Stomach (tissue), 9 donors: ENCODE data around the gene ZFP64. TPM values are rescaled to one million over a fixed set of nuclear protein-coding genes. Genes with fewer than 3 reads are reported as not detected.

ENCODE experiments used
- DNase-seq, 2 donors: peaks; one replicate each; pipeline versions ENCODE4 v3.0.0 to v3.0.0-alpha.2; 2013 to 2019
- H3K27ac ChIP-seq, 5 donors: fragments of 200-600 bp in 4 of 5; sonication (generic) in 4 of 5; one replicate each; pipeline ENCODE4 v1.5.1; 2013 to 2019; ENCODE audit warnings: mild to moderate bottlenecking in 1 of 5, moderate library complexity in 1 of 5
- H3K27me3 ChIP-seq, 3 donors: fragments of 200-600 bp; sonication (generic); one replicate each; pipeline ENCODE4 v1.5.1; 2017 to 2019; ENCODE audit warnings: mixed run types in 1 of 3
- H3K36me3 ChIP-seq, 4 donors: fragments of 200-600 bp; sonication (generic); 1 replicate in 3 of 4; 2 replicates in 1 of 4; pipeline ENCODE4 v1.5.1; 2016 to 2019
- H3K4me1 ChIP-seq, 4 donors: fragments of 200-600 bp; sonication (generic); one replicate each; pipeline ENCODE4 v1.5.1; 2016 to 2019
- H3K4me3 ChIP-seq, 4 donors: fragments of 200-600 bp; sonication (generic) in 3 of 4; one replicate each; pipeline ENCODE4 v1.5.1; 2016 to 2019; ENCODE audit warnings: mild to moderate bottlenecking in 1 of 4
- H3K9me3 ChIP-seq, 4 donors: fragments of 200-600 bp; sonication (generic); one replicate each; pipeline ENCODE4 v1.5.1; 2016 to 2019
- EP300 ChIP-seq: sonication (generic); formaldehyde crosslinking; IDR thresholded peaks from one replicate; pipeline ENCODE4 v1.6.1; 2017; ENCODE audit warnings: antibody characterized with exemption
- POLR2A ChIP-seq, 4 donors: fragments of 450-650 bp; IDR thresholded peaks; one replicate each; pipeline ENCODE4 v1.6.1; 2016; ENCODE audit warnings: antibody characterized with exemption in 4 of 4, control low read depth in 2 of 4, mild to moderate bottlenecking in 1 of 4, moderate library complexity in 1 of 4
- POLR2AphosphoS5 ChIP-seq, 3 donors: sonication (generic); formaldehyde crosslinking; IDR thresholded peaks; one replicate each; pipeline ENCODE4 v1.6.1; 2016; ENCODE audit warnings: antibody characterized with exemption in 3 of 3
- WGBS, 5 donors: extraction: QIAGEN DNeasy Blood & Tissue Kit in 3 of 5; methylation state at CpG; one replicate each; pipeline versions ENCODE4 v1.1.5 to v1.1.7; 2013 to 2018; 5-methylcytosine and 5-hydroxymethylcytosine counted together
- intact Hi-C: fragments of 100-400 bp; cut with DNase I; formaldehyde crosslinking; loops from one replicate; pipeline ENCODE4 v1.15.1; 2023; ENCODE audit warnings: low total_unique reads
- polyA plus RNA-seq, 3 donors: library from polyadenylated mRNA; stranded (reverse); fragments of 200-250 nt; gene quantifications; one replicate each; pipeline ENCODE4 v1.2.3, GENCODE V29; 2013
- total RNA-seq, 5 donors: library from RNA; depleted of rRNA; stranded (reverse); fragments of >200 nt; gene quantifications; one replicate each; pipeline versions ENCODE4 v1.1.0 to v1.2.3, GENCODE V29; 2014 to 2016
- TF ChIP-seq, protein P1 (sequence below), 7 experiments: fragments of 450-650 bp in 4 of 7; fragments of 200-600 bp in 3 of 7; sonication (generic) in 3 of 7; IDR thresholded peaks; one replicate each; pipeline ENCODE4 v1.5.1; 2016 to 2019; ENCODE audit warnings: antibody characterized with exemption in 7 of 7, control low read depth in 2 of 7, mild to moderate bottlenecking in 1 of 7
- donor health status: healthy with polysubstance abuse.
- donor health status: Bipolar disorder and iron deficiency.
- donor health status: healthy.

ZFP64 gene
- total and polyA plus RNA-seq, 8 donors = 3.4 to 40.0 (median 8.9) TPM

- WGBS, 5 donors = 76 to 84% (median 81%) methylated on average over 4 of the region's 4 CpGs
- H3K27me3 ChIP-seq = no peaks in the 10 kb centered on the region
- H3K4me1 ChIP-seq = no peaks in the 10 kb centered on the region
- intact Hi-C loops = no loop called here
- H3K36me3 ChIP-seq = peaks cover 8 to 52% (median 40%) of the 10 kb centered on the region in 4 donors
- H3K27ac ChIP-seq = no peak overlapping the region
- no peaks in the 10 kb centered on the region for H3K9me3 ChIP-seq
- no peak for TF ChIP-seq POLR2AphosphoS5 (IDR thresholded peaks at IDR 0.05)
- TF ChIP-seq, protein P1, sequence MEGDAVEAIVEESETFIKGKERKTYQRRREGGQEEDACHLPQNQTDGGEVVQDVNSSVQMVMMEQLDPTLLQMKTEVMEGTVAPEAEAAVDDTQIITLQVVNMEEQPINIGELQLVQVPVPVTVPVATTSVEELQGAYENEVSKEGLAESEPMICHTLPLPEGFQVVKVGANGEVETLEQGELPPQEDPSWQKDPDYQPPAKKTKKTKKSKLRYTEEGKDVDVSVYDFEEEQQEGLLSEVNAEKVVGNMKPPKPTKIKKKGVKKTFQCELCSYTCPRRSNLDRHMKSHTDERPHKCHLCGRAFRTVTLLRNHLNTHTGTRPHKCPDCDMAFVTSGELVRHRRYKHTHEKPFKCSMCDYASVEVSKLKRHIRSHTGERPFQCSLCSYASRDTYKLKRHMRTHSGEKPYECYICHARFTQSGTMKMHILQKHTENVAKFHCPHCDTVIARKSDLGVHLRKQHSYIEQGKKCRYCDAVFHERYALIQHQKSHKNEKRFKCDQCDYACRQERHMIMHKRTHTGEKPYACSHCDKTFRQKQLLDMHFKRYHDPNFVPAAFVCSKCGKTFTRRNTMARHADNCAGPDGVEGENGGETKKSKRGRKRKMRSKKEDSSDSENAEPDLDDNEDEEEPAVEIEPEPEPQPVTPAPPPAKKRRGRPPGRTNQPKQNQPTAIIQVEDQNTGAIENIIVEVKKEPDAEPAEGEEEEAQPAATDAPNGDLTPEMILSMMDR (IDR thresholded peaks at IDR 0.05) = no peak
- TF ChIP-seq POLR2A (IDR thresholded peaks at IDR 0.05) = no peak
- no peak for TF ChIP-seq EP300
- H3K4me3 ChIP-seq = no peak overlapping the region
- no peak for DNase-seq
These were observed 12.0 kb downstream of the ZFP64 start for GRCh38 chr20:52179331-52180179.

DNA sequence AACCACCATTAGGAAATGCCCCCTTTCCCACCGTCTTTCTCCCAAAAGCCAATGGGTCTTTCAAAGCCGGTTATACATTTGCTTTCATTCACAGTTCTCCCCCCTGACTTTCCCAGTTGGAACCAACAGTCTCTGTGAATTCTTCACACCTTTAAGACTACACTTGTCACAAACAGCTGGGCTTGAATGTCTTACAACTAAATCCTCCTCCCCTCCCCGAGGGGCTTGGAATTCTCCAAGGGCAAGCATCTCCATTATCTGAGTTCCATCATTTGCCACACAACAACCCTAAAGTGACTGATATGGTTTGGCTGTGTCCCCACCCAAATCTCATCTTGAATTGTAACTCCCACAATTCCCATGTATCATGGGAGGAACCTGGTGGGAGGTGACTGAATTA, 12.9 kb downstream of the ZFP64 start:
- H3K27ac ChIP-seq = no peak overlapping the region
- 71 to 86% (median 78%) methylated on average over 3 of the region's 3 CpGs for WGBS, 5 donors
- TF ChIP-seq, protein P1 (IDR thresholded peaks at IDR 0.05) = no peak
- TF ChIP-seq EP300 = no peak
- TF ChIP-seq POLR2A (IDR thresholded peaks at IDR 0.05) = no peak
- no peak for TF ChIP-seq POLR2AphosphoS5 (IDR thresholded peaks at IDR 0.05)
- DNase-seq = no peak
- H3K36me3 ChIP-seq = peaks cover 0 to 49% (median 36%) of the 10 kb centered on the region in 4 donors
- no peaks in the 10 kb centered on the region for H3K27me3 ChIP-seq
- intact Hi-C loops = no loop called here
- H3K9me3 ChIP-seq = no peaks in the 10 kb centered on the region
- no peak overlapping the region for H3K4me3 ChIP-seq
- no peaks in the 10 kb centered on the region for H3K4me1 ChIP-seq

GRCh38 chr20:52175840-52176239, 15.7 kb downstream of the ZFP64 start:
- DNase-seq = no peak
- peaks cover 3 to 49% (median 26%) of the 10 kb centered on the region in 4 donors for H3K36me3 ChIP-seq
- no peaks in the 10 kb centered on the region for H3K27me3 ChIP-seq
- TF ChIP-seq, protein P1 (IDR thresholded peaks at IDR 0.05) = no peak
- no peak for TF ChIP-seq EP300
- no peak for TF ChIP-seq POLR2AphosphoS5 (IDR thresholded peaks at IDR 0.05)
- TF ChIP-seq POLR2A (IDR thresholded peaks at IDR 0.05) = no peak
- no peaks in the 10 kb centered on the region for H3K9me3 ChIP-seq
- H3K4me3 ChIP-seq = no peak overlapping the region
- no peak overlapping the region for H3K27ac ChIP-seq
- intact Hi-C loops = no loop called here
- WGBS, 5 donors = 95 to 98% (median 97%) methylated on average over 16 to 18 of the region's 18 CpGs
- no peaks in the 10 kb centered on the region for H3K4me1 ChIP-seq

DNA sequence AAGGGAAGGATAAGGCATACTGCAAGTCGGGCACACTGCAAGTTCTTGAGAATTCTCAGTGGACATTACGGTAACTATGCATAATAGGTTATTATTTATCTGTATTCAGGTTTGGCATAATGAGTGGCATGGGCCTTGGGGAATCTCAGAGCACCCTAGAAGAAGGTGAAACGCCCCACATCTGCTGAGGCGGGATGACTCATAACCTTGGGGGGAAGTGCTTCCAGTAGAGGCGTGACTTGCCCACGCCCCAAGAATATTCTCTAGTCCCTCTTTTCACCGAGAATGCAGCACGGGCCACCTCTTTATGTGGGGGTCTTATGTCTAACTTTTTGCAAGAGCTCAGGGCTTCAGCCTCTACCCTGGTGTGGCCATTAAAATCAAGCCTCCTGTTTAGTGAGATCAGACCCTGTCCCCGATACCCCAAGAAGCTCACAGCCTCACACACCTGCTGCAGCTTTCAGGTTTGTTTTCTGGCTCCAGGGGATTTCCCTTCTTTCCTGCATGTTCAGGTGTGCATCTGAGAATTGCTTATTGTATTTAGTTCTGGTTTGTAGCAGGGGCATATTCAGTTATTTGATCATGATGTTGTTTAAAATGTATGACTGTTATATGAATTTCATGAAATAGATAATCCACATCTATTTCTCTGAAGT, 19.1 kb downstream of the ZFP64 start:
- Histone ChIP-seq H3K9me3 (no peaks in the 10 kb centered on the region), H3K27me3 (no peaks in the 10 kb centered on the region), H3K36me3 (peaks cover 3 to 60% (median 37%) of the 10 kb centered on the region in 4 donors), H3K4me3 (no peak overlapping the region), H3K4me1 (no peaks in the 10 kb centered on the region), H3K27ac (no peak overlapping the region)
- 86 to 92% (median 90%) methylated on average over 8 to 9 of the region's 9 CpGs for WGBS, 5 donors
- intact Hi-C loops = no loop called here
- DNase-seq = no peak
- TF ChIP-seq EP300 = no peak
- TF ChIP-seq, protein P1 (IDR thresholded peaks at IDR 0.05) = no peak
- TF ChIP-seq POLR2A (IDR thresholded peaks at IDR 0.05) = no peak
- no peak for TF ChIP-seq POLR2AphosphoS5 (IDR thresholded peaks at IDR 0.05)
